ENCODE results near the gene LIPM.

DNA sequence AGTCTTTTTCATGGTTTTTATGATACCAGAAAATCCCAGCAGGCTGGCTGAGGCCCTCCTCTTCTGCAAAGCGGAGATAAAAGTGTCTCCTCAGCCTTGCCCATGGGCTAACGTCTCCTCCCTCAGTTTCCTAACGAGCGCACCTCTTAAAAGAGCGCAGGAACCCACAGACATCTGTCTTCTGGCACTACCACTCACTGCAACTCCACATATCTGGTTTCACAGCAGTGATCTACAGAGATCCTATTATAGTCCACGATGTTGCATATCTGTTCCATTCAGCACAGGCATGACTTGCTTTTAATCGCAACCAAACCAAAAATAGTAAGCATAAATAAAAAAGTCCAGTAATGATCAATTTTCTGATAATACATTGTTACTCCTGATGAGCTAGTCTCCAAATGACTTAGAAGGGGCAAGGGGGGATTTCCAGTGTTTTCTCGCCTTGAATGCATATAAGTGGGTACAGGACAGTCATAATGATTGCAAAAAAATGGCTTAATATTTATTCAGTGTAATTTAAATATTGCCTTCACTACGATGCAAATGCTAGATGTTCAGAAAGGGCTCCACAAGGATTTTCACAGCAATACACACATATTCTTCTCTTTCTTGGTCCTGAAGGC lies 28.2 kb downstream of the LIPM start:
- TF ChIP-seq, protein P1, sequence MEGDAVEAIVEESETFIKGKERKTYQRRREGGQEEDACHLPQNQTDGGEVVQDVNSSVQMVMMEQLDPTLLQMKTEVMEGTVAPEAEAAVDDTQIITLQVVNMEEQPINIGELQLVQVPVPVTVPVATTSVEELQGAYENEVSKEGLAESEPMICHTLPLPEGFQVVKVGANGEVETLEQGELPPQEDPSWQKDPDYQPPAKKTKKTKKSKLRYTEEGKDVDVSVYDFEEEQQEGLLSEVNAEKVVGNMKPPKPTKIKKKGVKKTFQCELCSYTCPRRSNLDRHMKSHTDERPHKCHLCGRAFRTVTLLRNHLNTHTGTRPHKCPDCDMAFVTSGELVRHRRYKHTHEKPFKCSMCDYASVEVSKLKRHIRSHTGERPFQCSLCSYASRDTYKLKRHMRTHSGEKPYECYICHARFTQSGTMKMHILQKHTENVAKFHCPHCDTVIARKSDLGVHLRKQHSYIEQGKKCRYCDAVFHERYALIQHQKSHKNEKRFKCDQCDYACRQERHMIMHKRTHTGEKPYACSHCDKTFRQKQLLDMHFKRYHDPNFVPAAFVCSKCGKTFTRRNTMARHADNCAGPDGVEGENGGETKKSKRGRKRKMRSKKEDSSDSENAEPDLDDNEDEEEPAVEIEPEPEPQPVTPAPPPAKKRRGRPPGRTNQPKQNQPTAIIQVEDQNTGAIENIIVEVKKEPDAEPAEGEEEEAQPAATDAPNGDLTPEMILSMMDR (IDR thresholded peaks at IDR 0.05) = no peak
- TF ChIP-seq EP300 (IDR thresholded peaks at IDR 0.05) = no peak
- TF ChIP-seq POLR2AphosphoS5 (IDR thresholded peaks at IDR 0.05) = no peak
- TF ChIP-seq POLR2A (IDR thresholded peaks at IDR 0.05) = no peak

All from suprapubic skin (tissue), 4 donors.